WTC11 (cell line): ENCODE results near the gene STXBP6.

ENCODE experiments used
- CREB1 ChIP-seq: sonication (generic); formaldehyde crosslinking; IDR thresholded peaks from 2 replicates; pipeline ENCODE4 v1.8.0; 2023; ENCODE audit warnings: mild to moderate bottlenecking, missing genetic modification reagents
- ELF4 ChIP-seq: sonication (generic); formaldehyde crosslinking; IDR thresholded peaks from 2 replicates; pipeline ENCODE4 v1.8.1; 2022; ENCODE audit warnings: low read depth, mild to moderate bottlenecking, moderate library complexity, missing genetic modification reagents
- FOXP1 ChIP-seq: sonication (generic); formaldehyde crosslinking; IDR thresholded peaks from 2 replicates; pipeline ENCODE4 v1.8.0; 2022; ENCODE audit warnings: missing genetic modification reagents, mild to moderate bottlenecking, moderate library complexity, borderline replicate concordance
- IRF1 ChIP-seq: sonication (generic); formaldehyde crosslinking; IDR thresholded peaks from 2 replicates; pipeline ENCODE4 v1.8.0; 2023; ENCODE audit warnings: missing genetic modification reagents
- KAT7 ChIP-seq: sonication (generic); formaldehyde crosslinking; IDR thresholded peaks from 2 replicates; pipeline ENCODE4 v1.8.1; 2023; ENCODE audit warnings: missing genetic modification reagents, mild to moderate bottlenecking, borderline replicate concordance
- MAX ChIP-seq: sonication (generic); formaldehyde crosslinking; IDR thresholded peaks from 2 replicates; pipeline ENCODE4 v1.8.0; 2022; ENCODE audit warnings: mild to moderate bottlenecking, missing genetic modification reagents
- NFE2L1 ChIP-seq: sonication (generic); formaldehyde crosslinking; IDR thresholded peaks from 2 replicates; pipeline ENCODE4 v1.8.1; 2023; ENCODE audit warnings: missing genetic modification reagents
- NR2C2 ChIP-seq: sonication (generic); formaldehyde crosslinking; IDR thresholded peaks from 2 replicates; pipeline ENCODE4 v1.8.0; 2022; ENCODE audit warnings: mild to moderate bottlenecking, missing genetic modification reagents
- SMAD4 ChIP-seq: sonication (generic); formaldehyde crosslinking; IDR thresholded peaks from 2 replicates; pipeline ENCODE4 v1.8.0; 2022; ENCODE audit warnings: mild to moderate bottlenecking, missing genetic modification reagents
- TEAD4 ChIP-seq: sonication (generic); formaldehyde crosslinking; IDR thresholded peaks from 2 replicates; pipeline ENCODE4 v1.8.0; 2022; ENCODE audit warnings: mild to moderate bottlenecking, missing genetic modification reagents
- ZNF281 ChIP-seq: sonication (generic); formaldehyde crosslinking; IDR thresholded peaks from 2 replicates; pipeline ENCODE4 v1.8.0; 2023; ENCODE audit warnings: mild to moderate bottlenecking, missing genetic modification reagents
- TF ChIP-seq, protein P1 (sequence below): fragments of 200-600 bp; IDR thresholded peaks from 2 replicates; pipeline ENCODE4 v1.8.0; 2022; ENCODE audit warnings: antibody characterized with exemption
- TF ChIP-seq, protein P2 (sequence below): sonication (generic); formaldehyde crosslinking; IDR thresholded peaks from 2 replicates; pipeline ENCODE4 v1.8.0; 2022; ENCODE audit warnings: mild to moderate bottlenecking, missing genetic modification reagents

DNA sequence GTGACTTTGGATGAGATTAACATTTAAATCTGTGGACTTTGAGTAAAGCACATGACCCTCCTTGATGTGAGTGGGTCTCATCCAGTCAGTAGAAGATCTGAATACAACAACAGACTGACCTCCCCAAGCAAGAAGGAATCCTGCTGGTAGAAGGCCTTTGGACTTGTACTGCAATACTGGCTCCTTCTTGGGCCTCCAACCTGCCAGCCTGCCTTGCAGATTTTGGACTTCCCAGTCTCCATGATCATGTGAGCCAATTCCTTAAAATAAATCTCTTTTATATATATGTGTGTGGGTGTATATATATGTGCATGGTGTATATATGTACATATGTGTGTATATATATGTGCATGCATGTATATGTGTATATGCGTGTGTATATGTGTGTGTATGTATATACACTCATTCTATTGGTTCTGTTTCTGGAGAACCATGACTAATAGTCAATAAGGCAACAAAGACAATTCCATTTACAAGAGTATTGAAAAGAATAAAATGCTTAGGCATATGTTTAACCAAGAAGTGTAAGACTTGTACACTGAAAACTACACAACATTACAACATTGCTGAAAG is 183.8 kb downstream of the STXBP6 start:
- TF ChIP-seq FOXP1 (CRISPR knock-in tag) (no peak), KAT7 (CRISPR knock-in tag) (no peak), NFE2L1 (CRISPR knock-in tag) (no peak), NR2C2 (CRISPR knock-in tag) (no peak), ELF4 (CRISPR knock-in tag) (no peak), IRF1 (CRISPR knock-in tag) (no peak), CREB1 (CRISPR knock-in tag) (no peak), ZNF281 (CRISPR knock-in tag) (no peak), MAX (CRISPR knock-in tag) (no peak), TEAD4 (CRISPR knock-in tag) (no peak), SMAD4 (no peak)
- TF ChIP-seq, protein P1, sequence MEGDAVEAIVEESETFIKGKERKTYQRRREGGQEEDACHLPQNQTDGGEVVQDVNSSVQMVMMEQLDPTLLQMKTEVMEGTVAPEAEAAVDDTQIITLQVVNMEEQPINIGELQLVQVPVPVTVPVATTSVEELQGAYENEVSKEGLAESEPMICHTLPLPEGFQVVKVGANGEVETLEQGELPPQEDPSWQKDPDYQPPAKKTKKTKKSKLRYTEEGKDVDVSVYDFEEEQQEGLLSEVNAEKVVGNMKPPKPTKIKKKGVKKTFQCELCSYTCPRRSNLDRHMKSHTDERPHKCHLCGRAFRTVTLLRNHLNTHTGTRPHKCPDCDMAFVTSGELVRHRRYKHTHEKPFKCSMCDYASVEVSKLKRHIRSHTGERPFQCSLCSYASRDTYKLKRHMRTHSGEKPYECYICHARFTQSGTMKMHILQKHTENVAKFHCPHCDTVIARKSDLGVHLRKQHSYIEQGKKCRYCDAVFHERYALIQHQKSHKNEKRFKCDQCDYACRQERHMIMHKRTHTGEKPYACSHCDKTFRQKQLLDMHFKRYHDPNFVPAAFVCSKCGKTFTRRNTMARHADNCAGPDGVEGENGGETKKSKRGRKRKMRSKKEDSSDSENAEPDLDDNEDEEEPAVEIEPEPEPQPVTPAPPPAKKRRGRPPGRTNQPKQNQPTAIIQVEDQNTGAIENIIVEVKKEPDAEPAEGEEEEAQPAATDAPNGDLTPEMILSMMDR, result no peak
- TF ChIP-seq, protein P2, sequence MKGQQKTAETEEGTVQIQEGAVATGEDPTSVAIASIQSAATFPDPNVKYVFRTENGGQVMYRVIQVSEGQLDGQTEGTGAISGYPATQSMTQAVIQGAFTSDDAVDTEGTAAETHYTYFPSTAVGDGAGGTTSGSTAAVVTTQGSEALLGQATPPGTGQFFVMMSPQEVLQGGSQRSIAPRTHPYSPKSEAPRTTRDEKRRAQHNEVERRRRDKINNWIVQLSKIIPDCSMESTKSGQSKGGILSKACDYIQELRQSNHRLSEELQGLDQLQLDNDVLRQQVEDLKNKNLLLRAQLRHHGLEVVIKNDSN (CRISPR knock-in tag), result no peak
